Stomach (tissue), 4 donors: Measurements from ENCODE around the gene NMRK2.

Experiments used
- EP300 ChIP-seq: sonication (generic); formaldehyde crosslinking; IDR thresholded peaks from one replicate; pipeline ENCODE4 v1.6.1; 2017; ENCODE audit warnings: antibody characterized with exemption
- POLR2A ChIP-seq, 4 donors: fragments of 450-650 bp; IDR thresholded peaks; one replicate each; pipeline ENCODE4 v1.6.1; 2016; ENCODE audit warnings: antibody characterized with exemption in 4 of 4, control low read depth in 2 of 4, mild to moderate bottlenecking in 1 of 4, moderate library complexity in 1 of 4
- POLR2AphosphoS5 ChIP-seq, 3 donors: sonication (generic); formaldehyde crosslinking; IDR thresholded peaks; one replicate each; pipeline ENCODE4 v1.6.1; 2016; ENCODE audit warnings: antibody characterized with exemption in 3 of 3
- TF ChIP-seq, protein P1 (sequence below), 7 experiments: fragments of 450-650 bp in 4 of 7; fragments of 200-600 bp in 3 of 7; sonication (generic) in 3 of 7; IDR thresholded peaks; one replicate each; pipeline ENCODE4 v1.5.1; 2016 to 2019; ENCODE audit warnings: antibody characterized with exemption in 7 of 7, control low read depth in 2 of 7, mild to moderate bottlenecking in 1 of 7

GRCh38 chr19:3959766-3960131 is 26.9 kb downstream of the NMRK2 start:
- no peak for TF ChIP-seq POLR2AphosphoS5 (IDR thresholded peaks at IDR 0.05)
- TF ChIP-seq, protein P1, sequence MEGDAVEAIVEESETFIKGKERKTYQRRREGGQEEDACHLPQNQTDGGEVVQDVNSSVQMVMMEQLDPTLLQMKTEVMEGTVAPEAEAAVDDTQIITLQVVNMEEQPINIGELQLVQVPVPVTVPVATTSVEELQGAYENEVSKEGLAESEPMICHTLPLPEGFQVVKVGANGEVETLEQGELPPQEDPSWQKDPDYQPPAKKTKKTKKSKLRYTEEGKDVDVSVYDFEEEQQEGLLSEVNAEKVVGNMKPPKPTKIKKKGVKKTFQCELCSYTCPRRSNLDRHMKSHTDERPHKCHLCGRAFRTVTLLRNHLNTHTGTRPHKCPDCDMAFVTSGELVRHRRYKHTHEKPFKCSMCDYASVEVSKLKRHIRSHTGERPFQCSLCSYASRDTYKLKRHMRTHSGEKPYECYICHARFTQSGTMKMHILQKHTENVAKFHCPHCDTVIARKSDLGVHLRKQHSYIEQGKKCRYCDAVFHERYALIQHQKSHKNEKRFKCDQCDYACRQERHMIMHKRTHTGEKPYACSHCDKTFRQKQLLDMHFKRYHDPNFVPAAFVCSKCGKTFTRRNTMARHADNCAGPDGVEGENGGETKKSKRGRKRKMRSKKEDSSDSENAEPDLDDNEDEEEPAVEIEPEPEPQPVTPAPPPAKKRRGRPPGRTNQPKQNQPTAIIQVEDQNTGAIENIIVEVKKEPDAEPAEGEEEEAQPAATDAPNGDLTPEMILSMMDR (IDR thresholded peaks at IDR 0.05): no peak
- no peak for TF ChIP-seq POLR2A (IDR thresholded peaks at IDR 0.05)
- no peak for TF ChIP-seq EP300
